ENCODE data around the gene IFITM5.

- TF ChIP-seq POLR2A (IDR thresholded peaks at IDR 0.05) (no peak), CTCF (IDR thresholded peaks at IDR 0.05) (no peak)
Observed at GRCh38 chr11:272931-273198, 26.5 kb downstream of the IFITM5 start.

Data from thyroid gland (tissue), 4 donors.